HepG2 (cell line): ENCODE data around the gene EFEMP2. TPM values are rescaled to one million over a fixed set of nuclear protein-coding genes. Genes with fewer than 3 reads are reported as not detected.
A peak's percentile ranks its signal among the peaks of the same experiment; 100 is the strongest.

Experiments
- FOXJ3 ChIP-seq: sonication (generic); formaldehyde crosslinking; IDR thresholded peaks from 2 replicates; pipeline ENCODE4 v1.4.0; 2020; ENCODE audit warnings: missing genetic modification reagents, mild to moderate bottlenecking, borderline replicate concordance
- ISX ChIP-seq: sonication (generic); formaldehyde crosslinking; conservative IDR thresholded peaks from 2 replicates; pipeline ENCODE4 v1.5.0; 2020; ENCODE audit warnings: missing genetic modification reagents
- KMT2A ChIP-seq: sonication (generic); formaldehyde crosslinking; IDR thresholded peaks from 2 replicates; pipeline ENCODE4 v1.4.0; 2020; ENCODE audit warnings: missing genetic modification reagents
- MIER2 ChIP-seq: IDR thresholded peaks from 2 replicates; pipeline ENCODE4 v1.6.1; 2016; ENCODE audit warnings: missing biosample characterization, missing genetic modification reagents
- MXI1 ChIP-seq: IDR thresholded peaks from 3 replicates; pipeline ENCODE4 v1.6.1; 2012; ENCODE audit warnings: low read depth, low read length, inconsistent platforms, borderline replicate concordance
- RAD21 ChIP-seq: fragments of 450-650 bp; formaldehyde crosslinking; IDR thresholded peaks from 2 replicates; pipeline ENCODE4 v1.5.0; 2020; ENCODE audit warnings: mild to moderate bottlenecking
- RBM39 ChIP-seq: fragments of 200-400 bp; formaldehyde crosslinking; IDR thresholded peaks from one replicate; pipeline ENCODE4 v1.6.1; 2018; ENCODE audit warnings: antibody characterized with exemption, mild to moderate bottlenecking, low read depth, low read length; ENCODE audit not compliant: poor library complexity, severe bottlenecking
- RFX1 ChIP-seq: fragments of 450-650 bp; IDR thresholded peaks from 2 replicates; pipeline ENCODE4 v1.6.1; 2017
- TRIM24 ChIP-seq: sonication (generic); formaldehyde crosslinking; IDR thresholded peaks from 2 replicates; pipeline ENCODE4 v1.8.0; 2022; ENCODE audit warnings: mild to moderate bottlenecking, missing genetic modification reagents
- TSC22D2 ChIP-seq: sonication (generic); formaldehyde crosslinking; IDR thresholded peaks from 2 replicates; pipeline ENCODE4 v1.5.1; 2020; ENCODE audit warnings: missing genetic modification reagents, mild to moderate bottlenecking, borderline replicate concordance
- YY1 ChIP-seq: IDR thresholded peaks from 2 replicates; pipeline ENCODE4 v1.6.1; 2011; ENCODE audit warnings: low read length, low read depth, moderate library complexity, mild to moderate bottlenecking; ENCODE audit not compliant: insufficient read depth, insufficient replicate concordance
- ZFP36L2 ChIP-seq: sonication (generic); formaldehyde crosslinking; IDR thresholded peaks from 2 replicates; pipeline ENCODE4 v1.4.0; 2020; ENCODE audit warnings: missing genetic modification reagents
- ZNF451 ChIP-seq: sonication (generic); formaldehyde crosslinking; IDR thresholded peaks from 2 replicates; pipeline ENCODE4 v1.5.0; 2020; ENCODE audit warnings: mild to moderate bottlenecking, missing genetic modification reagents
- ZNF570 ChIP-seq: sonication (generic); formaldehyde crosslinking; IDR thresholded peaks from 2 replicates; pipeline ENCODE4 v1.4.0; 2020; ENCODE audit warnings: mild to moderate bottlenecking, missing genetic modification reagents, borderline replicate concordance
- ZNF839 ChIP-seq: sonication (generic); formaldehyde crosslinking; IDR thresholded peaks from 2 replicates; pipeline ENCODE4 v1.4.0; 2020; ENCODE audit warnings: missing genetic modification reagents, mild to moderate bottlenecking, borderline replicate concordance
- ZNF891 ChIP-seq: sonication (generic); formaldehyde crosslinking; IDR thresholded peaks from 2 replicates; pipeline ENCODE4 v1.5.0; 2020; ENCODE audit warnings: mild to moderate bottlenecking, missing genetic modification reagents
- ZZZ3 ChIP-seq: sonication (generic); formaldehyde crosslinking; IDR thresholded peaks from 2 replicates; pipeline ENCODE4 v1.4.0; 2020; ENCODE audit warnings: missing genetic modification reagents, mild to moderate bottlenecking, borderline replicate concordance
- polyA plus RNA-seq, 8 experiments: library from polyadenylated mRNA; depleted of rRNA in 3 of 8; stranded (reverse) in 7 of 8; unstranded in 1 of 8; fragments of >200 nt; fragmentation: Illumina TruSeq in 4 of 8; extraction: Trizol in 4 of 8; gene quantifications; 2 replicates each; pipeline versions ENCODE4 v1.2.1 to v1.2.3, GENCODE V29; 2011 to 2016; ENCODE audit warnings: low read depth in 4 of 8, missing spikeins in 1 of 8, mixed read lengths in 1 of 8; ENCODE audit not compliant: insufficient read depth in 1 of 8
- total RNA-seq, 5 experiments: library from RNA; depleted of rRNA; stranded (reverse); fragments of >200 nt; fragmentation: Illumina TruSeq; extraction: Trizol; gene quantifications; 2 replicates each; pipeline ENCODE4 v1.2.3, GENCODE V29; 2016; ENCODE audit warnings: low read depth in 1 of 5
- TF ChIP-seq, protein P1 (sequence below): sonication (generic); formaldehyde crosslinking; IDR thresholded peaks from 2 replicates; pipeline ENCODE4 v1.4.0; 2020; ENCODE audit warnings: missing genetic modification reagents, mild to moderate bottlenecking, borderline replicate concordance
- TF ChIP-seq, protein P2 (sequence below): IDR thresholded peaks from 2 replicates; pipeline ENCODE4 v1.6.1; 2018; ENCODE audit warnings: missing genetic modification reagents, mild to moderate bottlenecking, missing compliant biosample characterization
- TF ChIP-seq, protein P3 (sequence below): sonication (generic); formaldehyde crosslinking; IDR thresholded peaks from 2 replicates; pipeline ENCODE4 v1.8.0; 2022; ENCODE audit warnings: missing genetic modification reagents, mild to moderate bottlenecking, inconsistent platforms, borderline replicate concordance
- TF ChIP-seq, protein P4 (sequence below): sonication (generic); formaldehyde crosslinking; IDR thresholded peaks from 2 replicates; pipeline ENCODE4 v1.4.0; 2020; ENCODE audit warnings: missing genetic modification reagents
- TF ChIP-seq, protein P5 (sequence below): IDR thresholded peaks from 2 replicates; pipeline ENCODE4 v1.6.1; 2016; ENCODE audit warnings: low read depth, control low read depth

The EFEMP2 gene
- total and polyA plus RNA-seq, 2 of the 13 experiments (the other 11 are each of a cell fraction or from before 2014, with no cell fraction given), result 7.4 to 29.7 TPM

DNA sequence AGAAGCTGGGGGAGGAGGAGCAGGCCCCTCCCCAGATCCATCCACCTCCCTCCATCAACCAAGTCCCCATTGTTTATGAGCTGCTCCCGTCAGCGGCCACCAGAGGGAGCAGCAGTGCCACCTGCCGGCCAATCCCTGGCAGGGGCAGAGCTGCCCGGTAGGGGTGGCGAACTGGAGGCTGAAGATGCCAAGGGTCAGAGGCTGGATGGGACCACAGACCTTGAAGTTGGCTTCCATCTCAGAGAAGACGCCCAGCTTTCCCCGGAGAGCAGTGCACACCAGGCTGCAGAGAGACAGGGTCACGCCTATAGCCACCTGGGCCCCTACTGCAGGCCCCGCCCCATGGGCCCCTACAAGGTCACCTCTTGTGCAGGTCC lies 12.1 kb upstream of the EFEMP2 start (continued):
- 0 out of 2 replicates have a peak, but pooled peaks have one; percentile 33 for TF ChIP-seq MIER2 (CRISPR knock-in tag)
- no peak for TF ChIP-seq ZZZ3 (CRISPR knock-in tag)
- TF ChIP-seq ZNF451 (CRISPR knock-in tag), result no peak
- TF ChIP-seq, protein P1, sequence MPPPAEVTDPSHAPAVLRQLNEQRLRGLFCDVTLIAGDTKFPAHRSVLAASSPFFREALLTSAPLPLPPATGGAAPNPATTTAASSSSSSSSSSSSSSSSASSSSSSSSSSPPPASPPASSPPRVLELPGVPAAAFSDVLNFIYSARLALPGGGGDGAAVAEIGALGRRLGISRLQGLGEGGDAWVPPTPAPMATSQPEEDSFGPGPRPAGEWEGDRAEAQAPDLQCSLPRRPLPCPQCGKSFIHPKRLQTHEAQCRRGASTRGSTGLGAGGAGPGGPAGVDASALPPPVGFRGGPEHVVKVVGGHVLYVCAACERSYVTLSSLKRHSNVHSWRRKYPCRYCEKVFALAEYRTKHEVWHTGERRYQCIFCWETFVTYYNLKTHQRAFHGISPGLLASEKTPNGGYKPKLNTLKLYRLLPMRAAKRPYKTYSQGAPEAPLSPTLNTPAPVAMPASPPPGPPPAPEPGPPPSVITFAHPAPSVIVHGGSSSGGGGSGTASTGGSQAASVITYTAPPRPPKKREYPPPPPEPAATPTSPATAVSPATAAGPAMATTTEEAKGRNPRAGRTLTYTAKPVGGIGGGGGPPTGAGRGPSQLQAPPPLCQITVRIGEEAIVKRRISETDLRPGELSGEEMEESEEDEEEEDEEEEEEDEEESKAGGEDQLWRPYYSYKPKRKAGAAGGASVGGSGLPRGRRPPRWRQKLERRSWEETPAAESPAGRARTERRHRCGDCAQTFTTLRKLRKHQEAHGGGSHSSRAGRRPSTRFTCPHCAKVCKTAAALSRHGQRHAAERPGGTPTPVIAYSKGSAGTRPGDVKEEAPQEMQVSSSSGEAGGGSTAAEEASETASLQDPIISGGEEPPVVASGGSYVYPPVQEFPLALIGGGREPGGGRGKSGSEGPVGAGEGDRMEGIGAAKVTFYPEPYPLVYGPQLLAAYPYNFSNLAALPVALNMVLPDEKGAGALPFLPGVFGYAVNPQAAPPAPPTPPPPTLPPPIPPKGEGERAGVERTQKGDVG (CRISPR knock-in tag), result no peak
- TF ChIP-seq RFX1, result no peak
- no peak for TF ChIP-seq ZNF839 (CRISPR knock-in tag)
- TF ChIP-seq KMT2A (CRISPR knock-in tag), result no peak
- TF ChIP-seq TRIM24 (CRISPR knock-in tag), result no peak
- no peak for TF ChIP-seq ZFP36L2
- TF ChIP-seq ZNF570 (CRISPR knock-in tag), result no peak
- peak; percentile 46; the same call in 1 of the 3 replicates for TF ChIP-seq MXI1
- TF ChIP-seq, protein P2, sequence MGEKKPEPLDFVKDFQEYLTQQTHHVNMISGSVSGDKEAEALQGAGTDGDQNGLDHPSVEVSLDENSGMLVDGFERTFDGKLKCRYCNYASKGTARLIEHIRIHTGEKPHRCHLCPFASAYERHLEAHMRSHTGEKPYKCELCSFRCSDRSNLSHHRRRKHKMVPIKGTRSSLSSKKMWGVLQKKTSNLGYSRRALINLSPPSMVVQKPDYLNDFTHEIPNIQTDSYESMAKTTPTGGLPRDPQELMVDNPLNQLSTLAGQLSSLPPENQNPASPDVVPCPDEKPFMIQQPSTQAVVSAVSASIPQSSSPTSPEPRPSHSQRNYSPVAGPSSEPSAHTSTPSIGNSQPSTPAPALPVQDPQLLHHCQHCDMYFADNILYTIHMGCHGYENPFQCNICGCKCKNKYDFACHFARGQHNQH (CRISPR knock-in tag), result no peak
- TF ChIP-seq, protein P3, sequence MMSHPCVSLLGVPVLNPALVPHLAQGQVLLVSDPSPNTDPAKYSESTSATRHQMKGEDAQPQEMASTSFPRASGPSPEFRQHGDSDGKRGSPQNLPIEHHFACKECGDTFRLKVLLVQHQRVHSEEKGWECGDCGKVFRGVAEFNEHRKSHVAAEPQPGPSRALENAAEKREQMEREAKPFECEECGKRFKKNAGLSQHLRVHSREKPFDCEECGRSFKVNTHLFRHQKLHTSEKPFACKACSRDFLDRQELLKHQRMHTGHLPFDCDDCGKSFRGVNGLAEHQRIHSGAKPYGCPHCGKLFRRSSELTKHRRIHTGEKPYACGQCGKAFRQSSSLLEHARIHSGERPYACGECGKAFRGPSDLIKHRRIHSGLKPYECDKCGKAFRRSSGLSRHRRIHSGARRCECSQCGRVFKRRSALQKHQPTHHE (CRISPR knock-in tag), result no peak
- TF ChIP-seq, protein P4, sequence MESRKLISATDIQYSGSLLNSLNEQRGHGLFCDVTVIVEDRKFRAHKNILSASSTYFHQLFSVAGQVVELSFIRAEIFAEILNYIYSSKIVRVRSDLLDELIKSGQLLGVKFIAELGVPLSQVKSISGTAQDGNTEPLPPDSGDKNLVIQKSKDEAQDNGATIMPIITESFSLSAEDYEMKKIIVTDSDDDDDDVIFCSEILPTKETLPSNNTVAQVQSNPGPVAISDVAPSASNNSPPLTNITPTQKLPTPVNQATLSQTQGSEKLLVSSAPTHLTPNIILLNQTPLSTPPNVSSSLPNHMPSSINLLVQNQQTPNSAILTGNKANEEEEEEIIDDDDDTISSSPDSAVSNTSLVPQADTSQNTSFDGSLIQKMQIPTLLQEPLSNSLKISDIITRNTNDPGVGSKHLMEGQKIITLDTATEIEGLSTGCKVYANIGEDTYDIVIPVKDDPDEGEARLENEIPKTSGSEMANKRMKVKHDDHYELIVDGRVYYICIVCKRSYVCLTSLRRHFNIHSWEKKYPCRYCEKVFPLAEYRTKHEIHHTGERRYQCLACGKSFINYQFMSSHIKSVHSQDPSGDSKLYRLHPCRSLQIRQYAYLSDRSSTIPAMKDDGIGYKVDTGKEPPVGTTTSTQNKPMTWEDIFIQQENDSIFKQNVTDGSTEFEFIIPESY (CRISPR knock-in tag), result peak; percentile 48; the same call in 1 of the 2 replicates
- no peak for TF ChIP-seq TSC22D2 (CRISPR knock-in tag)
- peak; percentile 95 for TF ChIP-seq RAD21 (CRISPR knock-in tag)
- TF ChIP-seq ZNF891 (CRISPR knock-in tag), result 0 out of 2 replicates have a peak, but pooled peaks have one; percentile 39
- TF ChIP-seq ISX (CRISPR knock-in tag), result no peak
- TF ChIP-seq YY1, result peak; percentile 49
- TF ChIP-seq, protein P5, sequence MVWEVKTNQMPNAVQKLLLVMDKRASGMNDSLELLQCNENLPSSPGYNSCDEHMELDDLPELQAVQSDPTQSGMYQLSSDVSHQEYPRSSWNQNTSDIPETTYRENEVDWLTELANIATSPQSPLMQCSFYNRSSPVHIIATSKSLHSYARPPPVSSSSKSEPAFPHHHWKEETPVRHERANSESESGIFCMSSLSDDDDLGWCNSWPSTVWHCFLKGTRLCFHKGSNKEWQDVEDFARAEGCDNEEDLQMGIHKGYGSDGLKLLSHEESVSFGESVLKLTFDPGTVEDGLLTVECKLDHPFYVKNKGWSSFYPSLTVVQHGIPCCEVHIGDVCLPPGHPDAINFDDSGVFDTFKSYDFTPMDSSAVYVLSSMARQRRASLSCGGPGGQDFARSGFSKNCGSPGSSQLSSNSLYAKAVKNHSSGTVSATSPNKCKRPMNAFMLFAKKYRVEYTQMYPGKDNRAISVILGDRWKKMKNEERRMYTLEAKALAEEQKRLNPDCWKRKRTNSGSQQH (CRISPR knock-in tag), result no peak
- peak; percentile 37 for TF ChIP-seq RBM39
- TF ChIP-seq FOXJ3 (CRISPR knock-in tag), result 0 out of 2 replicates have a peak, but pooled peaks have one; percentile 13
